PC-3 (cell line): ENCODE data around the gene ADGRE1. TPM values are rescaled to one million over a fixed set of nuclear protein-coding genes. Genes with fewer than 3 reads are reported as not detected.

Experiments
- ATAC-seq: fragments of 200-7000 bp; cut with Tn5 transposase; 2 replicates; pipeline ENCODE4 v1.9.1; 2020; ENCODE audit warnings: mild to moderate bottlenecking, moderate library complexity
- BruUV-seq: library from RNA; stranded (reverse); fragments of 400-500 nt; replicated peaks from 2 replicates; lab custom pipeline; 2021; lab: Mats Ljungman, UMichigan
- CTCF ChIA-PET: fragments of 300-600 bp; sonication (Branson Sonifier 250); formaldehyde crosslinking; loops from one replicate; lab custom pipeline; 2022; ENCODE audit warnings: antibody characterized with exemption; lab: Charles Lee
- POLR2A ChIA-PET: fragments of 300-600 bp; sonication (Branson Sonifier 250); formaldehyde crosslinking; loops from one replicate; lab custom pipeline; 2022; ENCODE audit warnings: antibody characterized with exemption; ENCODE audit not compliant: unreplicated experiment; lab: Charles Lee
- DNase-seq: peaks from one replicate; pipeline ENCODE4 v3.0.0-alpha.2; 2015
- H2AFZ ChIP-seq: fragments of 300-600 bp; sonication (generic); 2 replicates; pipeline ENCODE4 v1.6.0; 2016; ENCODE audit warnings: antibody characterized with exemption, low read length
- H3F3A ChIP-seq: fragments of 300-600 bp; sonication (generic); one replicate; pipeline ENCODE4 v1.6.0; 2017; ENCODE audit warnings: antibody characterized with exemption, low read length, control low read depth, mild to moderate bottlenecking; ENCODE audit not compliant: unreplicated experiment
- H3K27ac ChIP-seq: fragments of 300-600 bp; sonication (generic); 2 replicates; pipeline ENCODE4 v1.5.1; 2016; ENCODE audit warnings: mild to moderate bottlenecking, low read length
- H3K27me3 ChIP-seq: fragments of 300-600 bp; sonication (generic); 2 replicates; pipeline ENCODE4 v1.6.1; 2016; ENCODE audit warnings: low read length, mixed read lengths
- H3K36me3 ChIP-seq: fragments of 300-600 bp; sonication (generic); 2 replicates; pipeline ENCODE4 v1.6.1; 2016; ENCODE audit warnings: low read depth, mixed run types, low read length, mixed read lengths
- H3K4me1 ChIP-seq: fragments of 300-600 bp; sonication (generic); 2 replicates; pipeline ENCODE4 v1.5.1; 2016; ENCODE audit warnings: low read length; ENCODE audit not compliant: insufficient read depth
- H3K4me2 ChIP-seq: fragments of 300-600 bp; sonication (generic); 2 replicates; pipeline ENCODE4 v1.6.0; 2016; ENCODE audit warnings: low read length
- H3K4me3 ChIP-seq: fragments of 300-600 bp; sonication (generic); 2 replicates; pipeline ENCODE4 v1.5.1; 2016; ENCODE audit warnings: mild to moderate bottlenecking, low read length, mixed read lengths
- H3K79me2 ChIP-seq: fragments of 300-600 bp; sonication (generic); 2 replicates; pipeline ENCODE4 v1.6.1; 2017; ENCODE audit warnings: low read length, mixed read lengths
- H3K9ac ChIP-seq: fragments of 300-600 bp; sonication (generic); 2 replicates; pipeline ENCODE4 v1.6.0; 2016; ENCODE audit warnings: mild to moderate bottlenecking, low read length
- H3K9me2 ChIP-seq: fragments of 300-600 bp; sonication (generic); replicated peaks from 2 replicates; pipeline ENCODE4 v1.6.1; 2016; ENCODE audit warnings: mixed run types, low read length, mixed read lengths
- H3K9me3 ChIP-seq: fragments of 300-600 bp; sonication (generic); 2 replicates; pipeline ENCODE4 v1.6.1; 2016; ENCODE audit warnings: low read length, mixed read lengths
- H4K20me1 ChIP-seq: fragments of 300-600 bp; sonication (generic); 2 replicates; pipeline ENCODE4 v1.6.1; 2016; ENCODE audit warnings: low read length, mixed read lengths
- CTCF ChIP-seq: fragments of 300-600 bp; sonication (generic); conservative IDR thresholded peaks from 2 replicates; pipeline ENCODE4 v1.5.1; 2017; ENCODE audit warnings: antibody characterized with exemption, low read depth, mild to moderate bottlenecking, low read length
- EZH2 ChIP-seq: fragments of 300-600 bp; sonication (generic); IDR thresholded peaks from one replicate; pipeline ENCODE4 v1.6.1; 2017; ENCODE audit warnings: antibody characterized with exemption, mild to moderate bottlenecking, low read length; ENCODE audit not compliant: unreplicated experiment
- EZH2phosphoT487 ChIP-seq: fragments of 300-600 bp; sonication (generic); IDR thresholded peaks from 2 replicates; pipeline ENCODE4 v1.6.1; 2018; ENCODE audit warnings: mild to moderate bottlenecking, antibody characterized with exemption, low read length, borderline replicate concordance
- intact Hi-C: fragments of 100-400 bp; cut with micrococcal nuclease; formaldehyde crosslinking; loops from 2 replicates; pipeline ENCODE4 v1.9.0; 2023
- total RNA-seq: library from RNA; depleted of rRNA; stranded (reverse); fragments of >200 nt; gene quantifications from 2 replicates; pipeline ENCODE4 v1.2.3, GENCODE V29; 2014; rRNA removed

The ADGRE1 gene
- total RNA-seq, 1 experiment from 2014 or later, result not detected

GRCh38 chr19:6983448-6983847 lies 96.1 kb downstream of the ADGRE1 start:
- no peaks in the 10 kb centered on the region for H3K36me3 ChIP-seq
- H3K79me2 ChIP-seq, result no peaks in the 10 kb centered on the region
- ATAC-seq (no peak), DNase-seq (peak; percentile 25)
- no peaks in the 10 kb centered on the region for H3F3A ChIP-seq
- intact Hi-C loops, result no loop called here
- H3K9me2 ChIP-seq, result no peaks in the 10 kb centered on the region
- no peak overlapping the region for H3K4me2 ChIP-seq
- BruUV-seq, result no TSS peak
- H3K4me1 ChIP-seq, result no peaks in the 10 kb centered on the region
- no peak for TF ChIP-seq EZH2phosphoT487
- no peak for TF ChIP-seq EZH2
- H3K4me3 ChIP-seq, result no peak overlapping the region
- CTCF ChIA-PET, result no interaction called here
- peaks cover 24% of the 10 kb centered on the region for H3K9me3 ChIP-seq
- H4K20me1 ChIP-seq, result no peaks in the 10 kb centered on the region
- H3K27me3 ChIP-seq, result peaks cover 38% of the 10 kb centered on the region
- H3K9ac ChIP-seq, result no peak overlapping the region
- H3K27ac ChIP-seq, result no peak overlapping the region
- POLR2A ChIA-PET, result no interaction called here
- no peak overlapping the region for H2AFZ ChIP-seq

- Histone ChIP-seq H4K20me1 (no peaks in the 10 kb centered on the region), H3K9me2 (no peaks in the 10 kb centered on the region), H3K27ac (no peak overlapping the region), H3K4me2 (no peak overlapping the region), H3K9me3 (peaks cover 21% of the 10 kb centered on the region), H3F3A (no peaks in the 10 kb centered on the region), H3K79me2 (no peaks in the 10 kb centered on the region), H3K27me3 (peaks cover 47% of the 10 kb centered on the region), H3K4me3 (no peak overlapping the region), H3K4me1 (no peaks in the 10 kb centered on the region), H2AFZ (no peak overlapping the region), H3K36me3 (no peaks in the 10 kb centered on the region), H3K9ac (no peak overlapping the region)
- CTCF ChIA-PET, result no interaction called here
- no peak for TF ChIP-seq EZH2phosphoT487
- TF ChIP-seq EZH2, result no peak
- TF ChIP-seq CTCF, result no peak
- DNase-seq (no peak), ATAC-seq (no peak)
- POLR2A ChIA-PET, result no interaction called here
- intact Hi-C loops, result no loop called here
- BruUV-seq, result no TSS peak
These were observed 100.5 kb downstream of the ADGRE1 start for GRCh38 chr19:6987850-6988249.

- no peaks in the 10 kb centered on the region for H3F3A ChIP-seq
- H3K4me2 ChIP-seq, result no peak overlapping the region
- CTCF ChIA-PET, result no interaction called here
These were observed 100.9 kb downstream of the ADGRE1 start for GRCh38 chr19:6988257-6988656.

More at GRCh38 chr19:6988257-6988656, 100.9 kb downstream of the ADGRE1 start:
- H2AFZ ChIP-seq, result no peak overlapping the region
- ATAC-seq (no peak), DNase-seq (no peak)
- H3K9me2 ChIP-seq, result no peaks in the 10 kb centered on the region
- BruUV-seq, result no TSS peak
- H3K79me2 ChIP-seq, result no peaks in the 10 kb centered on the region
- TF ChIP-seq EZH2phosphoT487 (no peak), EZH2 (no peak), CTCF (no peak)
- H3K4me1 ChIP-seq, result no peaks in the 10 kb centered on the region
- H3K36me3 ChIP-seq, result no peaks in the 10 kb centered on the region
- H4K20me1 ChIP-seq, result no peaks in the 10 kb centered on the region
- no peak overlapping the region for H3K4me3 ChIP-seq
- no peak overlapping the region for H3K27ac ChIP-seq
- H3K9me3 ChIP-seq, result peaks cover 21% of the 10 kb centered on the region
- intact Hi-C loops, result no loop called here
- peaks cover 47% of the 10 kb centered on the region for H3K27me3 ChIP-seq
- no peak overlapping the region for H3K9ac ChIP-seq
- POLR2A ChIA-PET, result no interaction called here

Other genes starting within 250 kb of the ADGRE1 start
- not detected in 2 replicates for gene TNFSF14, start 217.4 kb upstream of the ADGRE1 start, total RNA-seq
- 13.3 and 16.9 TPM in 2 replicates for gene C3, start 166.9 kb upstream of the ADGRE1 start, total RNA-seq
- gene GPR108, start 150.0 kb upstream of the ADGRE1 start, total RNA-seq, result 59.0 and 78.7 TPM in 2 replicates
- gene TRIP10, start 147.9 kb upstream of the ADGRE1 start, total RNA-seq, result 96.6 and 106 TPM in 2 replicates
- 141 and 162 TPM in 2 replicates for gene SH2D3A, start 120.1 kb upstream of the ADGRE1 start, total RNA-seq
- 3.0 and 3.2 TPM in 2 replicates for gene VAV1, start 114.9 kb upstream of the ADGRE1 start, total RNA-seq
- gene MBD3L2B, start 133.9 kb downstream of the ADGRE1 start, total RNA-seq, result not detected in 2 replicates
- not detected in 2 replicates for gene MBD3L5, start 143.0 kb downstream of the ADGRE1 start, total RNA-seq
- not detected in 2 replicates for gene MBD3L4, start 152.6 kb downstream of the ADGRE1 start, total RNA-seq
- gene MBD3L2, start 161.7 kb downstream of the ADGRE1 start, total RNA-seq, result not detected in 2 replicates
- gene MBD3L3, start 171.1 kb downstream of the ADGRE1 start, total RNA-seq, result not detected in 2 replicates
- gene ZNF557, start 182.1 kb downstream of the ADGRE1 start, total RNA-seq, result 12.9 and 13.7 TPM in 2 replicates